Adrenal gland (tissue), 12 donors: ENCODE measurements around the gene GEMIN5. TPM values are rescaled to one million over a fixed set of nuclear protein-coding genes. Genes with fewer than 3 reads are reported as not detected.
A peak's percentile ranks its signal among the peaks of the same experiment; 100 is the strongest.

Experiments used
- DNase-seq, 7 donors: peaks; one replicate each; pipeline ENCODE4 v3.0.0-alpha.2; 2019 to 2020
- H3K27ac ChIP-seq, 5 donors: fragments of 200-600 bp; sonication (generic) in 4 of 5; 1 replicate in 3 of 5; 2 replicates in 2 of 5; pipeline versions ENCODE4 v1.5.1 to v1.8.0; 2016 to 2020; ENCODE audit warnings: mild to moderate bottlenecking in 1 of 5
- H3K27me3 ChIP-seq: fragments of 200-600 bp; 2 replicates; pipeline ENCODE4 v1.8.0; 2021
- H3K36me3 ChIP-seq, 2 donors: fragments of 200-600 bp; replicated peaks in 1 of 2; 1 replicate in 1 of 2; 2 replicates in 1 of 2; pipeline versions ENCODE4 v1.5.1 to v1.8.0; 2018 to 2022
- H3K4me1 ChIP-seq, 2 donors: fragments of 200-600 bp; replicated peaks in 1 of 2; 1 replicate in 1 of 2; 2 replicates in 1 of 2; pipeline versions ENCODE4 v1.5.1 to v1.8.0; 2018 to 2021
- H3K4me3 ChIP-seq, 4 donors: fragments of 200-600 bp; sonication (generic) in 3 of 4; one replicate each; pipeline ENCODE4 v1.5.1; 2016 to 2018
- H3K9me3 ChIP-seq, 3 donors: fragments of 200-600 bp; sonication (generic) in 1 of 3; replicated peaks in 1 of 3; 1 replicate in 2 of 3; 2 replicates in 1 of 3; pipeline versions ENCODE4 v1.5.1 to v1.8.0; 2016 to 2021
- POLR2A ChIP-seq, 2 donors: fragments of 450-650 bp; IDR thresholded peaks; one replicate each; pipeline ENCODE4 v1.6.1; 2017; ENCODE audit warnings: antibody characterized with exemption in 2 of 2, mild to moderate bottlenecking in 2 of 2, moderate library complexity in 1 of 2
- WGBS, 4 donors: extraction: QIAGEN DNeasy Blood & Tissue Kit in 2 of 4; methylation state at CpG; one replicate each; pipeline versions ENCODE4 v1.1.5 to v1.1.7; 2013 to 2017; 5-methylcytosine and 5-hydroxymethylcytosine counted together
- intact Hi-C, 2 donors: fragments of 100-400 bp; cut with DNase I; formaldehyde crosslinking; loops; one replicate each; pipeline versions ENCODE4 v1.14.1 to v1.15.0; 2022 to 2023
- polyA plus RNA-seq, 3 donors: library from polyadenylated mRNA; stranded (reverse); fragments of 200-250 nt in 2 of 3; fragments of 350-450 nt in 1 of 3; fragmentation: Illumina TruSeq in 1 of 3; extraction: RNeasy Lipid Tissue Mini Kit (QIAGEN cat#74804) in 1 of 3; gene quantifications; one replicate each; pipeline ENCODE4 v1.2.3, GENCODE V29; 2013 to 2014
- total RNA-seq, 9 donors: library from RNA; depleted of rRNA in 4 of 9; stranded (reverse); fragments of >200 nt in 4 of 9; fragments of 120-200 nt in 1 of 9; fragmentation: NEBNext Ultra II Directional in 1 of 9; extraction: Animal tissue kit (Norgen Biotek cat#: 25700) in 1 of 9; gene quantifications; one replicate each; pipeline versions ENCODE4 v1.1.0 to v1.2.4, GENCODE V29; 2013 to 2023
- TF ChIP-seq, protein P1 (sequence below), 6 experiments: fragments of 450-650 bp in 4 of 6; fragments of 200-600 bp in 2 of 6; sonication (generic) in 1 of 6; IDR thresholded peaks; 1 replicate in 5 of 6; 2 replicates in 1 of 6; pipeline versions ENCODE4 v1.5.1 to v1.8.0; 2016 to 2021; ENCODE audit warnings: antibody characterized with exemption in 6 of 6, mild to moderate bottlenecking in 2 of 6, moderate library complexity in 1 of 6
- donor health status: healthy with polysubstance abuse.
- donor health status: Bipolar disorder and iron deficiency.
- donor health status: DM: yes; HTN: yes; CAD: no.
- donor health status: DM: no; HTN: no; CAD: no.
- donor health status: DM: no; HTN: no; CAD: no.
- donor health status: DM: yes; HTN: yes; CAD: no.

The GEMIN5 gene
- total and polyA plus RNA-seq, 12 donors = 3.2 to 19.2 (median 13.3) TPM

DNA sequence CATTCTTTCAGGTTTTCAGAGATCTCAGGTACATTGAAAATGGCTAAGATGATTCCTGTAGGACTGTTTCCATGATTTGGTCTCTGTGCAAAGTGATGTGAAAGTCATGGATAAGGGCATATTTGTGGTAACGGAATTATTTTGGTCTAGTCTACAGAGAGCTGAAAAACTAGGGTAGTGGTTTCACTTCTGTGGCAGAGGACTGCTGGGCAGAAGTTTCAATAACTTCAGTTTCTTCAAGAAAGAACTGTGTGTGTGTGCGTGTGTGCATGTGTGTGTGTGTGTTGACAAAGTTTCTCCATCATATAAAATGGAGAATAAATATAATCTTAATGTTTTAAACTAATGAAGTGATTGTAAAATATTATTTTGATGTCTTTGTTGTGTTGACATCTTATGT lies 75.2 kb downstream of the GEMIN5 start:
- peaks cover 0 to 26% of the 10 kb centered on the region in 2 donors for H3K36me3 ChIP-seq
- H3K4me3 ChIP-seq = no peak overlapping the region
- H3K9me3 ChIP-seq = no peaks in the 10 kb centered on the region
- intact Hi-C loops = loop anchor here in 1 of 2 donors (10.0 kb wide), 1 partner anchor 72 kb away; the partner anchor contains the start of gene GEMIN5
- H3K4me1 ChIP-seq = peaks cover 30 to 49% of the 10 kb centered on the region in 2 donors
- no peak for TF ChIP-seq POLR2A (IDR thresholded peaks at IDR 0.05)
- TF ChIP-seq, protein P1, sequence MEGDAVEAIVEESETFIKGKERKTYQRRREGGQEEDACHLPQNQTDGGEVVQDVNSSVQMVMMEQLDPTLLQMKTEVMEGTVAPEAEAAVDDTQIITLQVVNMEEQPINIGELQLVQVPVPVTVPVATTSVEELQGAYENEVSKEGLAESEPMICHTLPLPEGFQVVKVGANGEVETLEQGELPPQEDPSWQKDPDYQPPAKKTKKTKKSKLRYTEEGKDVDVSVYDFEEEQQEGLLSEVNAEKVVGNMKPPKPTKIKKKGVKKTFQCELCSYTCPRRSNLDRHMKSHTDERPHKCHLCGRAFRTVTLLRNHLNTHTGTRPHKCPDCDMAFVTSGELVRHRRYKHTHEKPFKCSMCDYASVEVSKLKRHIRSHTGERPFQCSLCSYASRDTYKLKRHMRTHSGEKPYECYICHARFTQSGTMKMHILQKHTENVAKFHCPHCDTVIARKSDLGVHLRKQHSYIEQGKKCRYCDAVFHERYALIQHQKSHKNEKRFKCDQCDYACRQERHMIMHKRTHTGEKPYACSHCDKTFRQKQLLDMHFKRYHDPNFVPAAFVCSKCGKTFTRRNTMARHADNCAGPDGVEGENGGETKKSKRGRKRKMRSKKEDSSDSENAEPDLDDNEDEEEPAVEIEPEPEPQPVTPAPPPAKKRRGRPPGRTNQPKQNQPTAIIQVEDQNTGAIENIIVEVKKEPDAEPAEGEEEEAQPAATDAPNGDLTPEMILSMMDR (IDR thresholded peaks at IDR 0.05) = no peak
- 75 to 85% (median 81%) methylated on average over 2 of the region's 2 CpGs for WGBS, 4 donors
- DNase-seq = peak in 1 of 7 donors; percentile 9
- H3K27me3 ChIP-seq = no peaks in the 10 kb centered on the region
- peak overlapping the region in 1 of 5 donors; percentile 100 for H3K27ac ChIP-seq

DNA sequence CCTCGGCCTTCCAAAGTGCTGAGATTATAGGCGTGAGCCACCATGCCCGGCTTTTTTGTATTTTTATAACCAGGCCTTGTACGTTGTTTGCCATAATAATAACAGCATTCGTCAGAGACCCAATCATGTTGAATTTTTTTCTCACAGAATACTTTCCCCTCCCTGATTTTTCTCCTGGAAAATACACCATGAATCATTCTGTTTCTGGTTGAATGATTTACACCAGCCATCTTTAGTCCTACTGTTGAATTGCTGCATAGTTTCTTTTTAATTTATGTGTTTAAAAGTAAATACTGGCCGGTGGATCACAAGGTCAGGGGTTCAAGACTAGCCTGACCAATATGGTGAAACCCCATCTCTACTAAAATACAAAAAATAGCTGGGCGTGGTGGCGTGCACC lies 76.1 kb downstream of the GEMIN5 start:
- Histone ChIP-seq H3K36me3 (peaks cover 0 to 26% of the 10 kb centered on the region in 2 donors), H3K27ac (peak overlapping the region in 4 of 5 donors; percentile 9 to 100 (median 99)), H3K4me1 (peaks cover 31 to 51% of the 10 kb centered on the region in 2 donors), H3K9me3 (no peaks in the 10 kb centered on the region), H3K27me3 (no peaks in the 10 kb centered on the region), H3K4me3 (peak overlapping the region in 1 of 4 donors; percentile 88)
- DNase-seq = peak in 1 of 7 donors; percentile 40
- intact Hi-C loops = loop anchor here in 1 of 2 donors (10.0 kb wide), 1 partner anchor 73 kb away; the partner anchor contains the start of gene GEMIN5
- WGBS, 4 donors = 45 to 60% (median 47%) methylated on average over 8 of the region's 8 CpGs
- TF ChIP-seq POLR2A (IDR thresholded peaks at IDR 0.05) = peak in 1 of 2 donors; percentile 7
- TF ChIP-seq, protein P1 (IDR thresholded peaks at IDR 0.05) = no peak

DNA sequence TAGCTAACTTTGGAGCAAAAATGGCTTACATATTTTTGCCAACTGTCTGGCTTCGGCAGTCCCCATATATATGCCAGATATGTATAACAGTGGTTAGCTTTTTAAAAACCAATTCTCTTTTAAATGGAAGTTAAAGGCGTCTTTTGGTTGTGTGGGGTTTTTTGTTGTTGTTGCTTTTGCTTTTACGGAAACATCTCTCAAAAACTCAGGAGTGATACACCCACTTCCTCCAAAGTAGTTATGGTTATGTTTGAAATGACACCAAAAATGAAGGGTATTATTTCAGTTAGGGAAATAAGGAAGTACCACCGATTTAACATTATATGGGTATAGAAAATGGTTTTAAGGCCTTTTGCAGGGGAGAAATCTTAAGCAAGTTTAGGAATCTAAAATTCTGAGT lies 77.2 kb downstream of the GEMIN5 start:
- TF ChIP-seq POLR2A (IDR thresholded peaks at IDR 0.05) = no peak
- TF ChIP-seq, protein P1 (IDR thresholded peaks at IDR 0.05) = no peak
- Histone ChIP-seq H3K27ac (peak overlapping the region; percentile 36 to 100 (median 99)), H3K27me3 (no peaks in the 10 kb centered on the region), H3K9me3 (no peaks in the 10 kb centered on the region), H3K4me1 (peaks cover 28 to 49% of the 10 kb centered on the region in 2 donors), H3K36me3 (peaks cover 0 to 16% of the 10 kb centered on the region in 2 donors), H3K4me3 (peak overlapping the region in 1 of 4 donors; percentile 88)
- intact Hi-C loops = loop anchor here in 1 of 2 donors (10.0 kb wide), 1 partner anchor 74 kb away; the partner anchor contains the start of gene GEMIN5
- WGBS, 4 donors = 27 to 38% (median 31%) methylated on average over 4 of the region's 4 CpGs
- no peak for DNase-seq

DNA sequence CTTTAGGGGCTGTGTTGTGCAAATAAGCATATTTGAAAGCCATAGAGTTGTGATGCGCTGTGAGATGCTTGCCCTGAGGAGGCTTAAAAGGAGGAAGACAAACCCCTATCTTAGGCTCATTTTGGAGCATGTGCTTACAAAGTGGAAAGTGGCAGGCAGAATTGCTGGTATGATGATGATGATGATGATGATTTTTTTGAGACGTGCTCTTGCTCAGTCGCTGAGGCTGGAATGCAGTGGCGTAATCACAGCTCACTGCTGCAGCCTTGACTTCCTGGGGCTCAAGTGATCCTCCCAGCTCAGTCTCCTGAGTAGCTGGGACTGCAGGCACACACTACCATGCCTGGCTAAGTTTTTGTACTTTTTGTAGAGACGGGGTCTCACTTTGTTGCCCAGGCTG lies 77.9 kb downstream of the GEMIN5 start:
- Histone ChIP-seq H3K9me3 (no peaks in the 10 kb centered on the region), H3K36me3 (peaks cover 0 to 10% of the 10 kb centered on the region in 2 donors), H3K27me3 (no peaks in the 10 kb centered on the region), H3K27ac (peak overlapping the region; percentile 90 to 100 (median 99)), H3K4me1 (peaks cover 28 to 44% of the 10 kb centered on the region in 2 donors), H3K4me3 (peak overlapping the region in 2 of 4 donors; percentile 81 to 88)
- 14 to 22% (median 16%) methylated on average over 5 of the region's 5 CpGs for WGBS, 4 donors
- TF ChIP-seq POLR2A (IDR thresholded peaks at IDR 0.05) = peak in 1 of 2 donors; percentile 97
- TF ChIP-seq, protein P1 (IDR thresholded peaks at IDR 0.05) = no peak
- intact Hi-C loops = loop anchor here in 1 of 2 donors (10.0 kb wide), 1 partner anchor 75 kb away; the partner anchor contains the start of gene GEMIN5
- DNase-seq = peak; percentile 70 to 92 (median 84)
